GM10266 (cell line): ENCODE results near the gene WDCP.

Experiments
- DNase-seq: peaks from one replicate; pipeline ENCODE4 v3.0.0; 2012; ENCODE audit errors: extremely low spot score
- CTCF ChIP-seq: IDR thresholded peaks from 2 replicates; pipeline ENCODE4 v1.5.1; 2012; ENCODE audit warnings: mild to moderate bottlenecking, low read depth; ENCODE audit not compliant: control insufficient read depth, insufficient read depth; ENCODE audit errors: missing control alignments

Gene WDCP

GRCh38 chr2:24084386-24085199, 37.4 kb upstream of the WDCP start, which contains the start of gene TP53I3:
Gene TP53I3 (minus strand): TSS chr2:24084834. CDS start chr2:24084326, 508 bp downstream.
- DNase-seq: peak; percentile 84
- TF ChIP-seq CTCF: peak; percentile 98

- peak; percentile 11 for TF ChIP-seq CTCF
- peak; percentile 90 for DNase-seq
Measured at GRCh38 chr2:24083567-24084385, 36.6 kb upstream of the WDCP start.

- TF ChIP-seq CTCF: no peak
Measured at GRCh38 chr2:24082787-24083566, 35.8 kb upstream of the WDCP start.

GRCh38 chr2:24080701-24081100, 33.5 kb upstream of the WDCP start:
- no peak for DNase-seq
- no peak for TF ChIP-seq CTCF

More at GRCh38 chr2:24082787-24083566, 35.8 kb upstream of the WDCP start:
- no peak for DNase-seq

GRCh38 chr2:24077879-24078278, 30.7 kb upstream of the WDCP start:
- DNase-seq: no peak
- no peak for TF ChIP-seq CTCF

- no peak for TF ChIP-seq CTCF
- DNase-seq: no peak
Measured at GRCh38 chr2:24077535-24077877, 30.3 kb upstream of the WDCP start.
